HepG2 (cell line): Measurements from ENCODE around the gene PDK2. TPM values are rescaled to one million over a fixed set of nuclear protein-coding genes. Genes with fewer than 3 reads are reported as not detected.

Experiments used
- BHLHE40 ChIP-seq: IDR thresholded peaks from 2 replicates; pipeline ENCODE4 v1.6.1; 2011; ENCODE audit warnings: low read length, improper control_type of control experiment
- CHD2 ChIP-seq: IDR thresholded peaks from 2 replicates; pipeline ENCODE4 v1.6.1; 2011; ENCODE audit warnings: low read depth, low read length, improper control_type of control experiment
- HNF4G ChIP-seq, 2 experiments: sonication (generic) in 1 of 2; formaldehyde crosslinking in 1 of 2; IDR thresholded peaks; 2 replicates each; pipeline versions ENCODE4 v1.4.0 to v1.6.1; 2011 to 2020; ENCODE audit warnings: borderline replicate concordance in 2 of 2, low read depth in 2 of 2, mild to moderate bottlenecking in 2 of 2, low read length in 1 of 2, missing genetic modification reagents in 1 of 2, moderate library complexity in 1 of 2
- KMT2B ChIP-seq: IDR thresholded peaks from 2 replicates; pipeline ENCODE4 v1.6.1; 2016; ENCODE audit warnings: missing genetic modification reagents, missing compliant biosample characterization
- LBX2 ChIP-seq: sonication (generic); formaldehyde crosslinking; IDR thresholded peaks from 2 replicates; pipeline ENCODE4 v1.5.0; 2020; ENCODE audit warnings: missing genetic modification reagents, mild to moderate bottlenecking, borderline replicate concordance
- SMYD3 ChIP-seq: sonication (generic); formaldehyde crosslinking; IDR thresholded peaks from 2 replicates; pipeline ENCODE4 v1.8.1; 2023; ENCODE audit warnings: mild to moderate bottlenecking, missing genetic modification reagents
- SNAPC5 ChIP-seq: sonication (generic); formaldehyde crosslinking; IDR thresholded peaks from 2 replicates; pipeline ENCODE4 v1.8.1; 2023; ENCODE audit warnings: mild to moderate bottlenecking, missing genetic modification reagents, borderline replicate concordance
- TCF12 ChIP-seq, 2 experiments: fragments of 450-650 bp in 1 of 2; sonication (generic) in 1 of 2; formaldehyde crosslinking in 1 of 2; IDR thresholded peaks; 2 replicates each; pipeline versions ENCODE4 v1.6.1 to v1.8.0; 2017 to 2022; ENCODE audit warnings: antibody characterized with exemption in 1 of 2, mild to moderate bottlenecking in 1 of 2, missing genetic modification reagents in 1 of 2, moderate library complexity in 1 of 2
- TGIF2 ChIP-seq: IDR thresholded peaks from 2 replicates; pipeline ENCODE4 v1.6.1; 2016; ENCODE audit warnings: control low read depth, missing compliant biosample characterization
- THAP9 ChIP-seq: sonication (generic); formaldehyde crosslinking; IDR thresholded peaks from 2 replicates; pipeline ENCODE4; 2020; ENCODE audit warnings: missing genetic modification reagents, mild to moderate bottlenecking, borderline replicate concordance
- XBP1 ChIP-seq: sonication (generic); formaldehyde crosslinking; IDR thresholded peaks from 2 replicates; pipeline ENCODE4 v1.5.0; 2020; ENCODE audit warnings: missing genetic modification reagents
- ZFYVE20 ChIP-seq: sonication (generic); formaldehyde crosslinking; IDR thresholded peaks from 2 replicates; pipeline ENCODE4 v1.8.0; 2023; ENCODE audit warnings: low read depth, mild to moderate bottlenecking, moderate library complexity, missing genetic modification reagents, borderline replicate concordance
- ZNF18 ChIP-seq: sonication (generic); formaldehyde crosslinking; IDR thresholded peaks from 2 replicates; pipeline ENCODE4 v1.8.0; 2022; ENCODE audit warnings: mild to moderate bottlenecking, missing genetic modification reagents; ENCODE audit not compliant: insufficient replicate concordance
- ZNF235 ChIP-seq: sonication (generic); formaldehyde crosslinking; IDR thresholded peaks from 2 replicates; pipeline ENCODE4 v1.8.1; 2023; ENCODE audit warnings: mild to moderate bottlenecking, missing genetic modification reagents, borderline replicate concordance
- ZNF556 ChIP-seq: sonication (generic); formaldehyde crosslinking; IDR thresholded peaks from 2 replicates; pipeline ENCODE4 v1.4.0; 2020; ENCODE audit warnings: mild to moderate bottlenecking, missing genetic modification reagents, borderline replicate concordance
- ZNF558 ChIP-seq: sonication (generic); formaldehyde crosslinking; IDR thresholded peaks from 2 replicates; pipeline ENCODE4 v1.9.0; 2022; ENCODE audit warnings: mild to moderate bottlenecking, missing genetic modification reagents, borderline replicate concordance
- ZNF569 ChIP-seq: sonication (generic); formaldehyde crosslinking; IDR thresholded peaks from 2 replicates; pipeline ENCODE4 v1.5.0; 2020; ENCODE audit warnings: mild to moderate bottlenecking, missing genetic modification reagents, moderate library complexity, borderline replicate concordance
- polyA plus RNA-seq, 8 experiments: library from polyadenylated mRNA; depleted of rRNA in 3 of 8; stranded (reverse) in 7 of 8; unstranded in 1 of 8; fragments of >200 nt; fragmentation: Illumina TruSeq in 4 of 8; extraction: Trizol in 4 of 8; gene quantifications; 2 replicates each; pipeline versions ENCODE4 v1.2.1 to v1.2.3, GENCODE V29; 2011 to 2016; ENCODE audit warnings: low read depth in 4 of 8, missing spikeins in 1 of 8, mixed read lengths in 1 of 8; ENCODE audit not compliant: insufficient read depth in 1 of 8
- total RNA-seq, 5 experiments: library from RNA; depleted of rRNA; stranded (reverse); fragments of >200 nt; fragmentation: Illumina TruSeq; extraction: Trizol; gene quantifications; 2 replicates each; pipeline ENCODE4 v1.2.3, GENCODE V29; 2016; ENCODE audit warnings: low read depth in 1 of 5
- TF ChIP-seq, protein P1 (sequence below): sonication (generic); formaldehyde crosslinking; IDR thresholded peaks from 2 replicates; pipeline ENCODE4 v1.4.0; 2020; ENCODE audit warnings: missing genetic modification reagents
- TF ChIP-seq, protein P2 (sequence below): sonication (generic); formaldehyde crosslinking; IDR thresholded peaks from 2 replicates; pipeline ENCODE4 v1.4.0; 2020; ENCODE audit warnings: missing genetic modification reagents, low read depth, mild to moderate bottlenecking, borderline replicate concordance

The PDK2 gene
- total and polyA plus RNA-seq, 2 of the 13 experiments (the other 11 are each of a cell fraction or from before 2014, with no cell fraction given) = 18.5 to 59.7 TPM

DNA sequence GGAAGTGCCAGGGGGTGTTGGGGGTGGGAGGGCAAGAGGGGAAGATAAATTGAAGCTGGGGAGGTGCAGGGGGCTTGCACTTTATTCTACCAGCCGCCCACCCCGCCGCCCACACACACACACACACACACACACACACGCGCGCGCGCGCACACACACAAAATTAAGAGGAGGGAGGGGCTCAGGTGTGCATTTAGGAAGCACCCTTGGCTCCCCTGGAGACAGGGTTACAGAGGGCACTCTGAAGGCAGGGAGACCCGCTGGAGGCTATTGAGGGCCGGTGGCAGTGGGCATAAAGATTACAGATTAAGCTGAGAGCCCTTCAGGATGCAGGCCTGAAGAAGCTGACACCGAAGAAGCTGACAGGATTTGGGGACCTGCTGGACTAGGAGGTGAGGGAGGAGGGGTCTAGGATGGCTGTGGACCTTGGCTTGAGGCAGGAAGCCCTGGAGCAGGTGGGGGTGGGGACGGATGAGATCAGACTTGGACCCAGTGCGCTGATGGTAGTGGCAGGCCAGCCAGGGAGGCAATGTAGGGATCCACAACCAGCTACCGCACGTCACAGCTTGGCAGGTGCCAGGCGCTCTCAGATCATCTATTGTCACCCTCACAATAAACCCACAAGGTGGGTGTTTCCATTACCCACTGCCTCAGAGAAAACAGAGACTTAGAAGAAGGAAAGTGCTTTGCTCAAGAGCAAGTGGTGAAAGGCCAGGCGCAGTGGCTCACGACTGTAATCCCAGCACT, 35.6 kb downstream of the PDK2 start (continued):
- no peak for TF ChIP-seq ZNF18
- peak; percentile 53; the same call in 1 of the 2 replicates for TF ChIP-seq HNF4G (IDR thresholded peaks at IDR 0.05; ENCODE audit: borderline replicate concordance, low read depth, low read length)
- TF ChIP-seq HNF4G (CRISPR knock-in tag; IDR thresholded peaks at IDR 0.05; ENCODE audit: borderline replicate concordance, low read depth) = no peak
- TF ChIP-seq SNAPC5 (CRISPR knock-in tag) = no peak
- TF ChIP-seq KMT2B (CRISPR knock-in tag) = no peak
- TF ChIP-seq LBX2 = no peak
- TF ChIP-seq ZNF569 = no peak
- no peak for TF ChIP-seq CHD2
- peak; percentile 35; the same call in 1 of the 2 replicates for TF ChIP-seq ZNF556 (CRISPR knock-in tag)
- no peak for TF ChIP-seq XBP1 (CRISPR knock-in tag)
- TF ChIP-seq, protein P1, sequence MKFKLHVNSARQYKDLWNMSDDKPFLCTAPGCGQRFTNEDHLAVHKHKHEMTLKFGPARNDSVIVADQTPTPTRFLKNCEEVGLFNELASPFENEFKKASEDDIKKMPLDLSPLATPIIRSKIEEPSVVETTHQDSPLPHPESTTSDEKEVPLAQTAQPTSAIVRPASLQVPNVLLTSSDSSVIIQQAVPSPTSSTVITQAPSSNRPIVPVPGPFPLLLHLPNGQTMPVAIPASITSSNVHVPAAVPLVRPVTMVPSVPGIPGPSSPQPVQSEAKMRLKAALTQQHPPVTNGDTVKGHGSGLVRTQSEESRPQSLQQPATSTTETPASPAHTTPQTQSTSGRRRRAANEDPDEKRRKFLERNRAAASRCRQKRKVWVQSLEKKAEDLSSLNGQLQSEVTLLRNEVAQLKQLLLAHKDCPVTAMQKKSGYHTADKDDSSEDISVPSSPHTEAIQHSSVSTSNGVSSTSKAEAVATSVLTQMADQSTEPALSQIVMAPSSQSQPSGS (CRISPR knock-in tag) = no peak
- TF ChIP-seq TGIF2 (CRISPR knock-in tag) = no peak
- no peak for TF ChIP-seq ZNF235
- TF ChIP-seq ZFYVE20 (CRISPR knock-in tag) = no peak
- TF ChIP-seq ZNF558 (CRISPR knock-in tag) = no peak
- no peak for TF ChIP-seq TCF12 (IDR thresholded peaks at IDR 0.05)
- no peak for TF ChIP-seq TCF12 (CRISPR knock-in tag; IDR thresholded peaks at IDR 0.05)
- no peak for TF ChIP-seq THAP9 (CRISPR knock-in tag)
- TF ChIP-seq, protein P2, sequence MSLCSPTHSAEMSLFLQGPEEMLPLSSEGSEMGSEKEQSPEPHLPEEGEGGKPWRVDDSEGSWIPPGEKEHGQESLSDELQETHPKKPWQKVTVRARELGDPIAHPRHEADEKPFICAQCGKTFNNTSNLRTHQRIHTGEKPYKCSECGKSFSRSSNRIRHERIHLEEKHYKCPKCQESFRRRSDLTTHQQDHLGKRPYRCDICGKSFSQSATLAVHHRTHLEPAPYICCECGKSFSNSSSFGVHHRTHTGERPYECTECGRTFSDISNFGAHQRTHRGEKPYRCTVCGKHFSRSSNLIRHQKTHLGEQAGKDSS (CRISPR knock-in tag) = peak; percentile 28; the same call in 1 of the 2 replicates
- TF ChIP-seq SMYD3 (CRISPR knock-in tag) = no peak
- TF ChIP-seq BHLHE40 = no peak
